Spinal cord (tissue), 10 donors: ENCODE measurements around the gene PRKCB. TPM values are rescaled to one million over a fixed set of nuclear protein-coding genes. Genes with fewer than 3 reads are reported as not detected.

Experiments
- DNase-seq, 6 donors: peaks; one replicate each; pipeline versions ENCODE4 v3.0.0 to v3.0.0-alpha.2; 2013 to 2015; ENCODE audit warnings: low spot score in 6 of 6, low read depth in 4 of 6
- H3K27ac ChIP-seq: one replicate; pipeline ENCODE4 v1.5.1; 2013; ENCODE audit warnings: low read depth, low read length, control low read depth
- H3K27me3 ChIP-seq: one replicate; pipeline ENCODE4 v1.6.1; 2013; ENCODE audit warnings: low read length; ENCODE audit not compliant: control insufficient read depth, insufficient read depth
- H3K36me3 ChIP-seq: one replicate; pipeline ENCODE4 v1.6.1; 2013; ENCODE audit warnings: low read length; ENCODE audit not compliant: control insufficient read depth, insufficient read depth
- H3K4me1 ChIP-seq: one replicate; pipeline ENCODE4 v1.6.1; 2013; ENCODE audit warnings: low read length; ENCODE audit not compliant: control insufficient read depth, insufficient read depth
- H3K4me3 ChIP-seq: one replicate; pipeline ENCODE4 v1.5.1; 2013; ENCODE audit warnings: low read depth, low read length, control low read depth
- H3K9me3 ChIP-seq: one replicate; pipeline ENCODE4 v1.6.1; 2013; ENCODE audit warnings: low read length; ENCODE audit not compliant: control insufficient read depth, insufficient read depth
- WGBS: methylation state at CpG from one replicate; pipeline ENCODE4 v1.1.5; 2013; ENCODE audit warnings: missing lambda C conversion rate; ENCODE audit not compliant: insufficient coverage; 5-methylcytosine and 5-hydroxymethylcytosine counted together
- polyA plus RNA-seq, 2 donors: library from polyadenylated mRNA; unstranded; fragments of 120-200 nt; gene quantifications; one replicate each; pipeline ENCODE4 v1.2.1, GENCODE V29; 2013; ENCODE audit not compliant: insufficient read length in 2 of 2
- total RNA-seq, 2 donors: library from RNA; depleted of rRNA in 1 of 2; stranded (reverse); fragments of 120-200 nt in 1 of 2; fragments of >200 nt in 1 of 2; gene quantifications; one replicate each; pipeline versions ENCODE4 v1.2.3 to v1.2.4, GENCODE V29; 2013 to 2014
- donor health status: healthy.

Gene PRKCB
- total and polyA plus RNA-seq, 4 donors, result 50.7 to 118 (median 87.9) TPM

- Histone ChIP-seq H3K36me3 (no peaks in the 10 kb centered on the region), H3K9me3 (no peaks in the 10 kb centered on the region), H3K4me3 (no peak overlapping the region), H3K27ac (no peak overlapping the region), H3K4me1 (no peaks in the 10 kb centered on the region), H3K27me3 (no peaks in the 10 kb centered on the region)
- WGBS, result no CpG with 5 or more reads among the region's 3 CpGs
- DNase-seq, result peak in 1 of 6 donors; percentile 44
These were observed 328.2 kb downstream of the PRKCB start for GRCh38 chr16:24163935-24164334.

- H3K36me3 ChIP-seq, result no peaks in the 10 kb centered on the region
- H3K27ac ChIP-seq, result no peak overlapping the region
- no peaks in the 10 kb centered on the region for H3K4me1 ChIP-seq
- H3K4me3 ChIP-seq, result no peak overlapping the region
- WGBS, result 56% methylated on average over 4 of the region's 8 CpGs
- H3K27me3 ChIP-seq, result no peaks in the 10 kb centered on the region
- DNase-seq, result no peak
- H3K9me3 ChIP-seq, result no peaks in the 10 kb centered on the region
These were observed 328.6 kb downstream of the PRKCB start for GRCh38 chr16:24164416-24164815.

- H3K27me3 ChIP-seq, result no peaks in the 10 kb centered on the region
- no peak overlapping the region for H3K4me3 ChIP-seq
- H3K9me3 ChIP-seq, result no peaks in the 10 kb centered on the region
- H3K27ac ChIP-seq, result no peak overlapping the region
- peak in 1 of 6 donors; percentile 19 for DNase-seq
- 80% methylated on average over 1 of the region's 3 CpGs for WGBS
- H3K36me3 ChIP-seq, result no peaks in the 10 kb centered on the region
- H3K4me1 ChIP-seq, result no peaks in the 10 kb centered on the region
These were observed 329.5 kb downstream of the PRKCB start for GRCh38 chr16:24165273-24165672.

- Histone ChIP-seq H3K36me3 (no peaks in the 10 kb centered on the region), H3K4me3 (no peak overlapping the region), H3K27ac (no peak overlapping the region), H3K4me1 (no peaks in the 10 kb centered on the region), H3K9me3 (no peaks in the 10 kb centered on the region), H3K27me3 (no peaks in the 10 kb centered on the region)
- WGBS, result 88% methylated on average over 1 of the region's 9 CpGs
- DNase-seq, result peak in 2 of 6 donors; percentile 50 to 51
These were observed 331.1 kb downstream of the PRKCB start for GRCh38 chr16:24166661-24167528.

GRCh38 chr16:24168856-24169255, 333.1 kb downstream of the PRKCB start:
- 60% methylated on average over 1 of the region's 3 CpGs for WGBS

GRCh38 chr16:24170407-24170806, 334.6 kb downstream of the PRKCB start:
- WGBS, result 60% methylated on average over 3 of the region's 5 CpGs
- H3K27ac ChIP-seq, result no peak overlapping the region
- H3K4me3 ChIP-seq, result no peak overlapping the region
- DNase-seq, result no peak
- H3K36me3 ChIP-seq, result no peaks in the 10 kb centered on the region
- no peaks in the 10 kb centered on the region for H3K27me3 ChIP-seq
- H3K9me3 ChIP-seq, result no peaks in the 10 kb centered on the region
- H3K4me1 ChIP-seq, result no peaks in the 10 kb centered on the region

More at GRCh38 chr16:24168856-24169255, 333.1 kb downstream of the PRKCB start:
- no peak overlapping the region for H3K27ac ChIP-seq
- no peaks in the 10 kb centered on the region for H3K4me1 ChIP-seq
- H3K36me3 ChIP-seq, result no peaks in the 10 kb centered on the region
- no peak overlapping the region for H3K4me3 ChIP-seq
- no peaks in the 10 kb centered on the region for H3K27me3 ChIP-seq
- H3K9me3 ChIP-seq, result no peaks in the 10 kb centered on the region
- peak in 1 of 6 donors; percentile 76 for DNase-seq

- no peaks in the 10 kb centered on the region for H3K4me1 ChIP-seq
- no peak for DNase-seq
- H3K4me3 ChIP-seq, result no peak overlapping the region
- peaks cover 2% of the 10 kb centered on the region for H3K36me3 ChIP-seq
- no peaks in the 10 kb centered on the region for H3K9me3 ChIP-seq
- no peak overlapping the region for H3K27ac ChIP-seq
- no peaks in the 10 kb centered on the region for H3K27me3 ChIP-seq
- WGBS, result 100% methylated on average over 5 of the region's 7 CpGs
These were observed 338.7 kb downstream of the PRKCB start for GRCh38 chr16:24174504-24174903.

GRCh38 chr16:24174957-24175356, 339.2 kb downstream of the PRKCB start:
- H3K27me3 ChIP-seq, result no peaks in the 10 kb centered on the region
- H3K36me3 ChIP-seq, result peaks cover 2% of the 10 kb centered on the region
- H3K27ac ChIP-seq, result no peak overlapping the region
- H3K4me1 ChIP-seq, result no peaks in the 10 kb centered on the region
- DNase-seq, result peak in 1 of 6 donors; percentile 58
- no peaks in the 10 kb centered on the region for H3K9me3 ChIP-seq
- no peak overlapping the region for H3K4me3 ChIP-seq
- 75% methylated on average over 2 of the region's 3 CpGs for WGBS

GRCh38 chr16:24178496-24178895, 342.7 kb downstream of the PRKCB start:
- Histone ChIP-seq H3K4me1 (no peaks in the 10 kb centered on the region), H3K27ac (no peak overlapping the region), H3K9me3 (no peaks in the 10 kb centered on the region), H3K4me3 (no peak overlapping the region), H3K36me3 (peaks cover 2% of the 10 kb centered on the region), H3K27me3 (no peaks in the 10 kb centered on the region)
- DNase-seq, result peak in 1 of 6 donors; percentile 21
- WGBS, result no CpG with 5 or more reads among the region's 4 CpGs

- DNase-seq, result no peak
- 67% methylated on average over 5 of the region's 8 CpGs for whole genome bisulfite sequencing
- Histone ChIP-seq H3K27ac (no peak overlapping the region), H3K9me3 (no peaks in the 10 kb centered on the region), H3K4me1 (no peaks in the 10 kb centered on the region), H3K27me3 (no peaks in the 10 kb centered on the region), H3K4me3 (no peak overlapping the region), H3K36me3 (peaks cover 2% of the 10 kb centered on the region)
These were observed 344.7 kb downstream of the PRKCB start for GRCh38 chr16:24180451-24180850.
